DMS114 treated with DMSO at 0.1 percent for 48 hours (cell line): ENCODE measurements around the gene SLC2A2.

Experiments used
- DNase-seq: peaks from one replicate; lab custom pipeline; 2025; ENCODE audit not compliant: unreplicated experiment; lab: John Stamatoyannopoulos, UW

The SLC2A2 gene

GRCh38 chr3:171038342-171038741 is 11.8 kb upstream of the SLC2A2 start:
- DNase-seq, result no peak

DNA sequence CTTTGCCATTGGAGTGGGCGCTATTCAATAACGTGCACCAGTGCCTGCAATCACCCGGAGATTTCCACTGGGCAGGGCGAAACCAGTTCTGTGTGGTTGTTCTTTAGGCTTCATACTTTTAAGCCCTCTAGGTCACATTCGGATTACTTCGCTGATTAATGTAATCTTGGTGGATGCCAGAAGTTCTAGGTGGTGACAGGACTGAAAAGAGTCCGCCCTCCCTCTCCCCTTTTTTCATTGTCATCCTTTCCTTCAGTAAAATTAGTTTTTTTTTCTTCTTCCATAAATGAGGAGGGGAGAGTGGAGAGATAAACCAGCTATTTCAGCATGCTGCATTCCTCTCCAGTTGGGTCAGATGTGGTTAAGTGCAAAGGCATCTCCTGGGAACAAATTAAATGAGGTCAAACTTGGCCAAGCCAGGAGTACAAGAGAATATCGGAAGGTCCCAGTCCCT is 2.3 kb upstream of the SLC2A2 start:
- DNase-seq, result no peak

GRCh38 chr3:171028025-171028778 is 1.7 kb upstream of the SLC2A2 start:
- DNase-seq, result no peak

DNA sequence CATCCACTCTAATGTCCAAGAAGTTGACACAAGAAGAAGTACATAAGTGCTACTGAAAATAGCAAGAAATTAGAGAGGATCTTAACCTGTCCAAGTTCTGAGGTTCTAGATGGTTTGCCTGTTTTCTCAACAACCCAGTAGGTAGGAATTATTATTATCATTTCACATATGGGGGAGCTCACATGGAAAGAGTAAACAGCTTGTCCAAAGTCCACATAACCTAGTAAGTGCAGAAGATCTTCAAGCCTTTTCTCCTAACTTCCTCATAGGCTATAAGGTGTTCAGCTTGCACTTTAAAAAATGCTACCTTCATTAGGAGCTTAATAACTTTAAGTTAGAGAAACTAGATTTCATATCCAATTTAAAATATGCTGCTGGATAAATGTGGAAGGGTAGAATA is 3.0 kb downstream of the SLC2A2 start:
- DNase-seq, result no peak

GRCh38 chr3:171021377-171021776 is 5.1 kb downstream of the SLC2A2 start:
- no peak for DNase-seq

GRCh38 chr3:171018156-171018935 is 8.2 kb downstream of the SLC2A2 start:
- DNase-seq, result no peak

DNA sequence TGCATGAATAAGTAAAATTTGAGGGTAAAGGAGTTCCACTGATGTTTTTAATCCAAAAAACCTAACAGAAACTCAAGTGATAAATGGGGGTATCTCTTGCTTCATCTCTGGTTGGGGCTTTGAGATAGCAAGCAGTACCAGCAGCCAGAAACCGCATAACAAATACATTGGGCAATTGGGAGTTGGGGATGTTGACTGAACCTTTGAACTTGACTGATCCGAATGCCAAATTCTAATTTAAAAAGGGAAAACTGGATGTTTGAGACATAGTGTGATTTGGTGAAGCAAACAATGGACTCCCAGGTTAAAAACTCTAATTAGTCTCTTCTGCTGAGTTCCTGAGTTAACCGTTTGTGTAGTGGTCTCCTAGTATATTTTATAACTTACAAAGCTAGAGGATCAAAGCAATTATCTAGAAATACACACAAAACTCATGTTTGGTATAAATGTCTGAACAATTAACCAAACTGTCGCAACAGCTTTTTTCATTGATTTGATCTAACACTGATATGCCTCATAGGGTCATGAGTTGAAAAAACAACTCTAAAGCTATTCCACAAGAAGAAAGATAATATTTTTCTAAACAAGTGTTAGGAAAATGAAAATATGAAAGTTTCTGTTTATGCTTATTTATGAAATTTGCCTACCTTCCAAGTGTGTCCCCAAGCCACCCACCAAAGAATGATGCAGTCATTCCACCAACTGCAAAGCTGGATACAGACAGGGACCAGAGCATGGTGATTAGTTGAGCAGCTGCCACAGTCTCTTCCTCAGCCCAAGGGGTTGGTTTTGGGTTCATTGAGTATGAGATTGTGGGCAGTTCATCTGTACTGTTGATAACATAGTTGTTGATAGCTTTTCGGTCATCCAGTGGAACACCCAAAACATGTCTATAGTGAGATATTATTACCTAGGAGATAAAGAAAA is 12.4 kb downstream of the SLC2A2 start:
- no peak for DNase-seq

GRCh38 chr3:171011873-171012336 is 14.6 kb downstream of the SLC2A2 start:
- DNase-seq, result no peak

DNA sequence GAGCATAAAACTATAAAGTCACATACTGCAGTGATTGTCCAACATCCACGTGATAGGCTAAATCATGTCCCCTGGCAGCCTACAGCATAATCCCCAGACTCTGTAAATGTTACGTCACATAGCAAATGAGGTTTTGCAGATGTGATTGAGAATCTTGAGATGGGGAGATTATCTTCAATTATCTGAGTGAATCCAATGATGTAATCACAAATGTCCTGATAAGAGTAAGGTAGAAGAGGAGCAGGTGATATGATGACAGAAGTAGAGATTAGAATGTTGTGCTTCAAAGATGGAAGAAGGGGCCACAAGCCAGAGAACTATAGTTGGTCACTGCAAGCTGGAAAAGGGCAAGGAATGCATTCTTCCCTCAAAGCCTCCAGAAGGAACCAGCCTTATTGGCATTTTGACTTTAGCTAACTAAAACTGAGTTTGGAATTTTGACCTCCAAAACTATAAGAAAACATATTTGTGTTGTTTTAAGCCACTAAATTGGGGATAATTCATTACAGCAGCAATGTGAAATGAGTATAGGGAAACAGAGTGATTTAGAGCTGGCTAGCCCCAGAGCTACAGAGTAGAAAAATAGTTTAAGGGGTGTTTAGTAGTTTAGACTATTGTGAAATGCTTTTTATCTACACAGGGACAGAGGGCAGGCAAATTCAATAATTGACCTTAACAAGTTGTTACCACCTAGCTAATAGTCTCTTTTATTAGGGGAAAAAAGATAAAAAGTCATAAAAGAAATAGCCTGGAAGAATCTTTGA is 15.2 kb downstream of the SLC2A2 start:
- no peak for DNase-seq

- DNase-seq, result no peak
Measured at GRCh38 chr3:171007316-171007715, 19.2 kb downstream of the SLC2A2 start.

GRCh38 chr3:171005648-171006047 is 20.9 kb downstream of the SLC2A2 start:
- DNase-seq, result no peak

GRCh38 chr3:171001957-171002694 is 24.4 kb downstream of the SLC2A2 start:
- DNase-seq, result no peak

DNA sequence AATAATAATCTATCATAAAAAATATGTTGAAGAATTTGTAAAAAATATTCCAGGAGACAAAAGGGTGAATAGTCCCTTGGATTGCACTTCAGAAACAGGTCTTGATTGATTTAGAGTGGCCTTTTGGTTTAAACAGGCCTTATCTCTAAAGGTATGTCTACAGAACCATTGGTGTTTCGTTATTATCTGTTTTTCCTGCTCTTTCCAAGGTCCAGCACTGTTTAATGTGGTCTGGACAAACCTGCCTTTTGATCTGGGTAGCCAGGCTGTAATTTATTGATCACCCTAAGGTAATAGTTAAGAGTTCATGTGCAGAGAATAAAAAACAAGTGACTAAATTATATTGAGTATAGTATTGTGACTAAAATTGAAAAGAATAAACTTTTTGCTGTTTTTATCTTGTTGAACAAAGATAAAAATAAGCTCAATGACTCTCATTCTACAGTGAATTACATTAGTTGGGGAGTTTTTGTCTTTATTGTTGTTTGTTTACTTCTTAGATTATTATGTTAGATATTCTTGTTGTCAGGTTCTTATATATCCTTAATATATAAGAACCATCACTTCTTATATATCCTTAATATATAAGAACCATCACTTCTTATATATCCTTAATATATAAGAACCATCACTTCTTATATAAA is 25.1 kb downstream of the SLC2A2 start:
- DNase-seq, result no peak

DNA sequence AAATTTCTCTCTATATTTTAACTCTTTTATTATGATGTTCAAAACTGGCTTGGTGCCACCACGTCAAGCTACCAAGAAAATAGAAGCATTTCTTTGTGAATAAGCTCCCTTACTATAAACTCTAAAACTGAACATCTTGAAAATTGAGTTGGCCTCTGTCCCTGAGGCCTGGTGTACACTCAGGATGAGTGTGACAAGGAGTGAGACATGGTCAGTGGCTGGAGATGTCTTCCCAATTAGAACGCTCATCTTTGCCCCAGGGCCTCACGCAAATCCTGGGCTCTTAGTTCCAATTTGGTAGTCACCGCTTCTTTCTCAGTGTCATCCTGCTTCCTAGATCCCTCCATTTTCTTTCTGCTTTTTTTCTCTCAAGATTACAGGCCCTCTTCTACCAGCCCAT is 26.2 kb downstream of the SLC2A2 start:
- DNase-seq, result no peak

- no peak for DNase-seq
Measured at GRCh38 chr3:170999737-171000242, 26.7 kb downstream of the SLC2A2 start.

DNA sequence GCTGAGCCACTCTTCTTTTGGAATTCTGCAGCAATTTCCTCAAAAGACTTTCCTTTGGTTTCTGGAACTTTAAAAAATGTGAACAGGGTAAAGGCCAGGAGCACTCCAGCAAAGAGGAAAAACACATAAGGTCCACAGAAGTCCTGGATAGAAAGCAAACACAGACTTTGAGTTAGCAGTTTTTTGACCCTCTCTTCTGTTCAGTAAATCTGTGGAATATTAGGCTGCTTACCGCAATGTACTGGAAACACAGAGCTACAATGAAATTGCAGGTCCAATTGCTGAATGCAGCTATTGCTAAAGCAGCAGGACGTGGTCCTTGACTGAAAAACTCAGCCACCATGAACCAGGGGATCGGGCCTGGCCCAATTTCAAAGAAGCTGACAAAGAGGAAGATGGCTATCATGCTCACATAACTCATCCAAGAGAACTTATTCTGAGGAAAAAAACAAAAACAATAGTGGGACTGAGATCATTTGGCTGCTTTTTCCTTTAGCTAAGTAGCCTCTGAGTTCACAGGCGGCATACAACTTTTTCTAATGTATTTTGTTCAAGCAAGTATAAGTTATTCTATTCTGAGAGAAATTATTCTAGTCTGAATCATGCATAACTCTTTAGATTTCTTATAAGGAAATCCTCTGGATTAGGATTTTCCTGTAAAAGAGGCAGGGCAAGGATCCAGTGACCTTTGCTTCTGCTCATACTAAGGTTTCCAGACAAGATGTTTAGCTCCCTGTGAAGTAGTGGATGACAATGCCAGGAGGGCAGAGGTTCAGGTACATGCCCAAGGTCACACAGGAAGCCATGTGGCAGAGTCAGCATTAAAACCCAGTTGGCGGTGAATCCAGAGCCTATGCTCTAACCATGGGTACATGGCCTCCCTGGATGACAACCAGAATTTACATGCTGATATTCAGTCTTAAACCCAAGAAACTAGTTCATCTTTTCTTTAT is 28.3 kb downstream of the SLC2A2 start:
- no peak for DNase-seq

DNA sequence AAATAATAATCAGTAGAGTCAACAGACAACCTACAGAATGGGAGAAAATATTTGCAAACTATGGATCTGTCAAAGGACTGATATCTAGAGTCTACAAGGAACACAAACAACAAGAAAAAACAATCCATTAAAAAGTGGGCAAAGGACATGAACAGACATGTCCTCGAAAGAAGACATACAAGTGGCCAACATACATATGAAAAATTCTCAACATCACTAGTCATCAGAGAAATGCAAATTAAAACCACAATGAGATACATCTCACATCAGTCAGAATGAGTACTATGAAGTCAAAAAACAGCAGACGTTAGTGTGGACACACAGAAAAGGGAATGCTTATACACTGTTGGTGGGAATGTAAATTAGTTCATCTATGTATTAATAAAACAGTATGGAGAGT is 33.7 kb downstream of the SLC2A2 start:
- no peak for DNase-seq

DNA sequence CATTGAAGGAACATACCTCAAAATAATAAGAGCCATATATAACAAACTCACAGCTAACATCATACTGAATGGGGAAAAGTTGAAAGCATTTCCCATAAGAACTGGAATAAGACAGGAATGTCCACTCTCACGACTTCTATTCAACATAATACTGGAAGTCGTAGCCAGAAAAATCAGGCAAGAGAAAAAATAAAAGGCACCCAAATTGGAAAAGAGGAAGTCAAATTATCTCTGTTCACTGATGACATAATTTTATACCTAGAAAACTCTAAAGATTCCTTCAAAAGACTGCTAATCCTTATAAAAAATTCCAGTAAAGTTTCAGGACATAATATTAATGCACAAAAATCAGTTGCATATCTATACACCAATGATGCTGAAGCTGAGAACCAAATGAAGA is 34.9 kb downstream of the SLC2A2 start:
- DNase-seq, result no peak
